Central memory CD4-positive, alpha-beta T cell (primary cell): ENCODE results near the gene CYB561D1.
A peak's percentile ranks its signal among the peaks of the same experiment; 100 is the strongest.
"Not testable (repeated sequence)": the region's sequence is repeated elsewhere in the genome, so short reads cannot be mapped to it uniquely, and the experiment has no call there.

Experiments used
- DNase-seq: peaks from one replicate; pipeline ENCODE4 v3.0.0; 2022
- total RNA-seq, 3 experiments: gene quantifications; one replicate each; lab custom pipeline; 2026; lab: John Stamatoyannopoulos, UW

CYB561D1 gene, protein sequence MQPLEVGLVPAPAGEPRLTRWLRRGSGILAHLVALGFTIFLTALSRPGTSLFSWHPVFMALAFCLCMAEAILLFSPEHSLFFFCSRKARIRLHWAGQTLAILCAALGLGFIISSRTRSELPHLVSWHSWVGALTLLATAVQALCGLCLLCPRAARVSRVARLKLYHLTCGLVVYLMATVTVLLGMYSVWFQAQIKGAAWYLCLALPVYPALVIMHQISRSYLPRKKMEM
- 23.1 to 53.1 (median 39.6) reads per million in 3 experiments for total RNA-seq

GRCh38 chr1:109493805-109494539 lies at the start of gene CYB561D1:
Gene CYB561D1 (plus strand): TSS chr1:109494094. CDS start chr1:109494140, 46 bp downstream.
- peak; percentile 87 for DNase-seq

GRCh38 chr1:109444346-109444745 lies 49.5 kb upstream of the CYB561D1 start:
- no peak for DNase-seq

DNA sequence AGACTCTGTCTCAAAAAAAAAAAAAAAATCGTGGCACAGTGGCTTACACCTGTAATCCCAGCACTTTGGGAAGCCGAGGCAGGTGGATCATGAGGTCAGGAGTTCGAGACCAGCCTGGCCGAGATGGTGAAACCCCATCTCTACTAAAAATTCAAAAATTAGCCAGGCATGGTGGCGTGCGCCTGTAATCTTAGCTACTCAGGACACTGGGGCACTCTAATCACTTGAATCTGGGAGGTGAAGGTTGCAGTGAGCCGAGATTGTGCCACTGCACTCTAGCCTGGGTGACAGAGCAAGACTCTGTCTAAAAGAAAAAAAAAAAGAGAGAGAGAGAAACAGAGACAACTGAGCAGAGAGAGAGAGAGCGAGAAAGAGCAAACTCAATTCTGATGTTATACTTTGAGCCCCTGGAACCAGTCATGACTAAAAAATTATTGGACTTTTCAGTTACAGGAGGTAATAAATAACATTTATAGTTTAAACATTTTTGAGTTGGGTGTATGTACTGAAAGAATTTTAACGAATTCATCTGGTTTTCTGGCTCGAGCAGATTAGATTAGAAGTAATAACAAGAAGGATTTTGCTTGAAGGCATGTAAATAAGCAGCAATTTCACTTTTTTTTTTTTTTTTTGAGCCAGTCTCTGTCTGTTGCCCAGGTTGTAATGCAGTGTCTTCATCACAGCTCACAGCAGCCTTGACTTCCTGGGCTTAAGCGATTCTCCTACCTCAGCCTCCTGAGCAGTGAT lies 47.8 kb upstream of the CYB561D1 start:
- DNase-seq = not testable (repeated sequence)

GRCh38 chr1:109447524-109447923 lies 46.4 kb upstream of the CYB561D1 start:
- no peak for DNase-seq

DNA sequence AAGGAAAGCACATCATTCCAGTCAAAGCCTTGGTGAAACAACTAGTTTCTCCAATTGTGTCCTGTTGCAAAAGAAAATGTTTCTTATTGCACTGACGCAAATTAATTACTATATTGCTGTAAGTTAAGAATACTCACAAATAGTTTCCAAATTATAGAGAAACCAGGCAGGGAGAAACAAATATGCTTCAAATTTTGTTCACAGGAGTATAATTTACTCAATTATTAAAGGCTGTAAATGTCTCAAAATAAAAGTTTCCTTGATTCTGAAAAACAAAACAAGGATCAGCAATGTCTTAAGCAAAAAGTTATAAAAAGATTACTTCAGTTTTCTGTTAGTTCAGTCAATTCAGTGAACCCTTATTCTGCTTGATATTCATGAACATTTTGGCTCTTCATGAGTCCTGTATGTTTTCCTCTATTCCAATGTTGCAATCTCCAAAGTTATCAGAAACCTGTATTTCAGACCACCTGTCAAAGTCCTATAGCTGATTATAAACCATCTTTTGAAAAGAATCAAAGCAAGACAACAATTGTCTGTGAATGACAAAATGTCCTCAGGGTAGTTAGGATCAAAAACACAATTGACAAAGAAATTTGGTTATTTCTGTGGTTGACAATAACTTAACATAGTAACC lies 39.3 kb upstream of the CYB561D1 start:
- no peak for DNase-seq

DNA sequence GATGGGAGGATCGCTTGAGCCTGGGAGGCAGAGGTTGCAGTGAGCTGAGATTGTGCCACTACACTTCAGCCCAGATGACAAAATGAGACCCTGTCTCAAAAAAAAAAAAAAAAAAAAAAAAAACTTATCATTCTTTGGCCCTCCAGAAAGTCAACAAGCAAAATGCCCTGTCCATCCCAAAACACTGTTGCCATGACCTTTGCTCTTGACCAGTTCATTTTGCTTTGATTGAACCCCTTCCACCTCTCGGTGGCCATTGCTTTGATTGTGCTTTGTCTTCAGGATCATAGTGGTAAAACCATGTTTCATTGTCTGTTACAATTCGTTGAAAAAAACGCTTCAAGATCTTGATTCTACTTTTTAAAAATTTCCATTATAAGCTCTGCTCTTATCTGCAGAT lies 36.1 kb upstream of the CYB561D1 start:
- DNase-seq = no peak

DNA sequence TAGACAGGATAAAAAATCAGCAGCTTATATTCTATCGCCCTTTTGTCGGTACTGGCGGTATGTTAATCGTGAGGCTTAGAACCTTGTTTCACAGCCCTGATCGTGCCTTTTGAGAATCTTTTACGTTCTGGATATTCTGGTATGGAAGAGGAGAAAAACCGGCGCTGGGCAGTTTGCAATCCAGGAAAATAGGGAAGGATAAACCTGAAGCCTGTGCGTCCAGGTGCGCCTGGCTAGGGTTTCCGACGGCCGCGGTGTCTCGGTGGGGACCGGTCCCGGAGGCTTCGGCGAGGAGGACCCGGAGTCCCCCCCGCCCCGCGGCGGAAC lies 27.8 kb upstream of the CYB561D1 start:
- no peak for DNase-seq

GRCh38 chr1:109466452-109467300 lies 27.2 kb upstream of the CYB561D1 start, which contains the start of gene SYPL2:
Gene SYPL2 (plus strand): TSS chr1:109466546. CDS start chr1:109466844, 298 bp downstream.
- DNase-seq = no peak

DNA sequence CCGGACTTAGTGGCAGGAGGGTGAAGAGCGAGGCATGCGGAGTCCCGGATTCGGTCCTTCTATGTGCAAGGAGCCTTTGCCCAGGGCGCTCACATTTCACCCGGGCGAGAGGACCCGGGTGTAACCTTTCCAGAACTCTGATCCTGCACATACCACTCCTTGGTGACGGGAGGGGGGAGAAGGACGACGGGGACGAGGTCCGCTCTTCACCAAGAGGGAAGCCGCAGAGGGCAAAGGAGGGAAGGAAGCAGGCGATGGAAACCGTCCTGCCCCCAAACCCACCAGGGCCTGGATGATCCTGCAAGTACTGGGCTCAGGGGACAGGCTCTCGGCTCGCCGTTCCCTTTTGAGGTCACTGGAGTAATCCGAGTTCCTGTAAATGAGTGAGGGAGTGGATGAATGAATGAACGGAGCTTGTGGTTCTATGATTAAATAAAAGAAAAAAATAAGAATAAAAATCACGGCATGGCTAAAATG lies 26.6 kb upstream of the CYB561D1 start:
- no peak for DNase-seq

DNA sequence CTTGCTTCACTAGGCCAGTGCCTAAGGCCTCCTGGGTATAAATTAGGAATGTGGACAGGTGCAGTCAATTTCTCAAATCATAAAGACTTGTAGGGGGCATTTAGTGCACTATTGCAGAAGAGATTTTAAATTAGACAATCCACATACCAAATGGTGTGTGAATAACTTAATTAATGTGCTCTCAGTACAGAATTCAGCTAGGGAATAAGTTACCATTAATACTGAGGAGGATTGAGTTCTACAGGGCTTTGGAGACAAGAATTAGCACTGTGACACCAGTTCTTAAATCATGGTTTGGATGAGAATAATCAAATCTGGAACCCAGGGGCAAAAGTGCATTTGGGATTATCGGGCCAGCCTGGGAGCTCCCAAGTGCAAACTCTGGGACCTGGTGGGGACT lies 25.8 kb upstream of the CYB561D1 start:
- DNase-seq = no peak

DNA sequence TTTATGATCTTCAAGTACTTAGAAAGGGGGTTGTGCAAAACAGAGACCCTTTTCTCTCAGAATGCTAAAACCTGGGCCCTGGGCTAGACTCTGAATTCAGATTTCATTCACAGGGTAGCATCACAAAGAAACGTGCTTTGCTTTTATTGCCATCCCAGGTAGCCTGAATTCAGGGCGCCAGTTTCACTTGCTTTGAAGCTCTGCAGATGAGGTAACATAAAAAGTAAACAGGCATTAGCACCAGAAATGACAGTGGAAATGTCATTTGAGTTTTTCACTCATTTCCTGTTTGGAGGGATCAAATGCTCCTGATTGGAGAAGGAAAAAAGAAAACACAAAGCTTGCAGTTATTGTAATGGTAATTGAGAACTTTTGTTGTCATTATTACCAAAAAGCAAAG lies 25.0 kb upstream of the CYB561D1 start:
- no peak for DNase-seq

DNA sequence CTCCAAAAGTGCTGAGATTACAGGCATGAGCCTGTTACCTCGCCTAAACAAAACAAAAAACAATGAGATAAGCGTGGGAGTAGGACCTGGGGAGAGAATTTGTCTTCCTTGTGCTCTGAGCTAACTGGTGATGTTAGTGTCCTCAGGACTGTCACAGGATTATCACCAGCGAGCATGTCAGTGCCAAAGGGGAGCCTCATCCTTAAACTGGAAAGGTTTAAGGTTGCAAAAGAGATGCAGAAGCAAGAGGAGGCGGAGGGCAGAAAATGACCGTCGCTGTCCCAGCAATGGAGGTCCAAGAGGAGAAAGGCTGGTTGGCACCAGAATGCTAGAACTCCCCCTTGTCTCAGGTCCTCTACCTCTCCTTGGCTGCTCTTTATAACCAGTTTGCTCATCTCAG lies 23.6 kb upstream of the CYB561D1 start:
- no peak for DNase-seq

- DNase-seq = no peak
Measured at GRCh38 chr1:109472779-109473178, 21.1 kb upstream of the CYB561D1 start.

- not testable (repeated sequence) for DNase-seq
Measured at GRCh38 chr1:109473284-109474057, 20.4 kb upstream of the CYB561D1 start.

- no peak for DNase-seq
Measured at GRCh38 chr1:109474697-109475096, 19.2 kb upstream of the CYB561D1 start.

DNA sequence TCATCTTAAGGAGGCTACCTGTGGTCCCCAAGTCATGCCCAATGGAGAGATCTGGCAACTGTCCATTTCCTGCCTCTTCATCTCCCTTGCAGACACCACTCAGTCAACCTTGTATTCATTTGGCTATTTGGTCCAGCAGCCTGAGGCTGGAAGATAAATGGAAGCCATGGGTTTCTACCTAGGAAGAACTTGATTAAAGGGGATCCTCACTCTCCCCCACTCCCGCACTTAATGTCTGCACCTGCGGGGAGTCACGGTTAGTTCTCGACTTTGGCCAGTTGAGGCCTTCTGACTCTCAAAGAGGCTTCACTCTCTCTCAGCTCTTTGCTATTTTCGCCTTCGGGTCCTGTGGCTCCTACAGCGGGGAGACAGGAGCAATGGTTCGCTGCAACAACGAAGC lies 18.6 kb upstream of the CYB561D1 start:
- DNase-seq = no peak

- DNase-seq = no peak
Measured at GRCh38 chr1:109476825-109477224, 17.1 kb upstream of the CYB561D1 start.

- no peak for DNase-seq
Measured at GRCh38 chr1:109477821-109478220, 16.1 kb upstream of the CYB561D1 start.

- no peak for DNase-seq
Measured at GRCh38 chr1:109478806-109479205, 15.1 kb upstream of the CYB561D1 start.

- no peak for DNase-seq
Measured at GRCh38 chr1:109479311-109479710, 14.6 kb upstream of the CYB561D1 start.

DNA sequence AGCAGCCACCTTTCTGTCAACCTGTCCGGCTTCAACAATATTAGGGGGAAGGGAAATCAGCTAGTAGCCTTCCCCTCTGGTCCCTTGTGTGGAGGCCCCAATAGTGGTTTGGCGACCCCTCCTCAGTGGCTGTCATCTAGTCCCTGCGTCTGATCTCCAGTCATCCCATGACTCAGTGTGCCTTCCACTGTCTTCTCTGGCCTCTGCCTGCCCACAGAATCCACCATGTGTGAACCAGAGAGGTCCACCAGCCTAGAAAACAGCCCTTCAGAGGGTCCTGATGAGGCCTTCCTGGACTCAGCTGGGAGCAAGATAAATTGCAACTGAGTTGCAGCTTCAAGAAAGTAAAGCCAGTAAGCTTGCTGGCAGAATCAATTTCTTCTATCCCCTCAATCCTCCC lies 14.0 kb upstream of the CYB561D1 start:
- DNase-seq = no peak
